H1 (cell line): ENCODE data around the gene VAV2. TPM values are rescaled to one million over a fixed set of nuclear protein-coding genes. Genes with fewer than 3 reads are reported as not detected.

Experiments used
- CTCF ChIA-PET: fragments of 300-600 bp; sonication (Branson Sonifier 250); formaldehyde crosslinking; loops from one replicate; lab custom pipeline; 2021; ENCODE audit not compliant: partially characterized antibody; lab: Charles Lee
- POLR2A ChIA-PET: fragments of 300-600 bp; sonication (Branson Sonifier 250); formaldehyde crosslinking; loops from one replicate; lab custom pipeline; 2021; ENCODE audit warnings: inconsistent platforms; ENCODE audit not compliant: partially characterized antibody; lab: Charles Lee
- DNase-seq, 2 experiments: peaks; one replicate each; pipeline versions ENCODE4 v3.0.0 to v3.0.0-alpha.2; 2010 to 2022; ENCODE audit warnings: low spot score in 2 of 2, low read depth in 1 of 2, mixed read lengths in 1 of 2
- FAIRE-seq: peaks from 2 replicates; lab custom pipeline; 2011; peaks lifted over from hg19 to GRCh38; lab: Jason Lieb, UNC
- H2AFZ ChIP-seq: 2 replicates; pipeline ENCODE4 v1.8.1; 2012; ENCODE audit warnings: low read length, inconsistent platforms
- H2AK5ac ChIP-seq: 2 replicates; pipeline ENCODE4 v1.6.1; 2013; ENCODE audit warnings: low read depth, low read length
- H2BK120ac ChIP-seq: replicated peaks from 2 replicates; pipeline ENCODE3; 2013; ENCODE audit warnings: low read depth, low read length, inconsistent platforms
- H2BK12ac ChIP-seq: 2 replicates; pipeline ENCODE4 v1.6.1; 2013; ENCODE audit warnings: low read depth, low read length
- H2BK15ac ChIP-seq: 2 replicates; pipeline ENCODE4 v1.6.1; 2013; ENCODE audit warnings: low read length
- H2BK20ac ChIP-seq: 2 replicates; pipeline ENCODE4 v1.6.1; 2013; ENCODE audit warnings: low read length
- H2BK5ac ChIP-seq: 2 replicates; pipeline ENCODE4 v1.6.1; 2013; ENCODE audit warnings: low read depth, low read length
- H3K14ac ChIP-seq: 2 replicates; pipeline ENCODE4 v1.6.1; 2013; ENCODE audit warnings: inconsistent platforms; ENCODE audit not compliant: insufficient read length
- H3K18ac ChIP-seq: 2 replicates; pipeline ENCODE4 v1.6.1; 2013; ENCODE audit warnings: low read length; ENCODE audit errors: extremely low read depth
- H3K23ac ChIP-seq: 2 replicates; pipeline ENCODE4 v1.6.1; 2013; ENCODE audit warnings: inconsistent platforms; ENCODE audit not compliant: insufficient read length
- H3K23me2 ChIP-seq: 2 replicates; pipeline ENCODE4 v1.6.1; 2013; ENCODE audit warnings: low read depth, low read length
- H3K27ac ChIP-seq: 2 replicates; pipeline ENCODE4 v1.6.1; 2011; ENCODE audit warnings: low read depth, low read length, inconsistent platforms
- H3K27me3 ChIP-seq, 4 experiments: replicated peaks in 1 of 4; 1 replicate in 1 of 4; 2 replicates in 3 of 4; pipeline versions ENCODE4 v1.6.1 to v1.8.1; 2011 to 2013; ENCODE audit warnings: low read length in 3 of 4, mild to moderate bottlenecking in 3 of 4, inconsistent platforms in 2 of 4, mixed read lengths in 2 of 4, moderate library complexity in 1 of 4; ENCODE audit not compliant: control insufficient read depth in 3 of 4, insufficient read depth in 3 of 4; ENCODE audit errors: extremely low read depth in 1 of 4
- H3K36me3 ChIP-seq, 4 experiments: 2 replicates each; pipeline versions ENCODE4 v1.6.1 to v1.8.1; 2011 to 2013; ENCODE audit warnings: mild to moderate bottlenecking in 4 of 4, low read length in 3 of 4, moderate library complexity in 2 of 4, control low read depth in 1 of 4, inconsistent platforms in 1 of 4; ENCODE audit not compliant: insufficient read depth in 4 of 4, control insufficient read depth in 2 of 4
- H3K4ac ChIP-seq: replicated peaks from 2 replicates; pipeline ENCODE3; 2013; ENCODE audit warnings: low read length, low read depth, mixed read lengths, inconsistent platforms; ENCODE audit not compliant: insufficient read length
- H3K4me1 ChIP-seq, 4 experiments: replicated peaks in 1 of 4; 1 replicate in 1 of 4; 2 replicates in 3 of 4; pipeline versions ENCODE4 v1.6.1 to v1.8.1; 2011 to 2013; ENCODE audit warnings: low read length in 3 of 4, inconsistent platforms in 2 of 4, mixed read lengths in 1 of 4; ENCODE audit not compliant: insufficient read depth in 4 of 4, control insufficient read depth in 3 of 4
- H3K4me2 ChIP-seq, 2 experiments: 2 replicates each; pipeline versions ENCODE4 v1.6.1 to v1.8.1; 2011 to 2013; ENCODE audit warnings: low read depth in 2 of 2, low read length in 2 of 2, control low read depth in 1 of 2, inconsistent platforms in 1 of 2, mild to moderate bottlenecking in 1 of 2; ENCODE audit not compliant: insufficient read depth in 1 of 2
- H3K4me3 ChIP-seq, 4 experiments: fragments of 200-600, 300-600 bp in 1 of 4; sonication (generic), shearing (Covaris generic), sonication (Bioruptor Twin) in 1 of 4; 2 replicates each; pipeline versions ENCODE4 v1.5.1 to v1.8.1; 2011 to 2016; ENCODE audit warnings: low read length in 4 of 4, low read depth in 3 of 4, control low read depth in 2 of 4, inconsistent platforms in 2 of 4, mild to moderate bottlenecking in 2 of 4, mixed read lengths in 1 of 4, moderate library complexity in 1 of 4; ENCODE audit not compliant: insufficient read depth in 2 of 4; ENCODE audit errors: extremely low read depth in 1 of 4
- H3K56ac ChIP-seq: replicated peaks from 2 replicates; pipeline ENCODE3; 2013; ENCODE audit warnings: low read depth, mild to moderate bottlenecking, mixed read lengths, low read length, inconsistent platforms; ENCODE audit not compliant: insufficient read length
- H3K79me1 ChIP-seq: 2 replicates; pipeline ENCODE4 v1.6.1; 2013; ENCODE audit warnings: low read depth, low read length, control low read depth
- H3K79me2 ChIP-seq, 2 experiments: 2 replicates each; pipeline versions ENCODE4 v1.6.1 to v1.8.1; 2012 to 2013; ENCODE audit warnings: low read length in 2 of 2, mild to moderate bottlenecking in 2 of 2, inconsistent platforms in 1 of 2; ENCODE audit not compliant: insufficient read depth in 2 of 2, control insufficient read depth in 1 of 2
- H3K9ac ChIP-seq, 4 experiments: replicated peaks in 1 of 4; 1 replicate in 1 of 4; 2 replicates in 3 of 4; pipeline versions ENCODE4 v1.6.1 to v1.8.1; 2011 to 2013; ENCODE audit warnings: low read depth in 3 of 4, low read length in 3 of 4, control low read depth in 2 of 4, mild to moderate bottlenecking in 2 of 4, moderate library complexity in 2 of 4, inconsistent platforms in 1 of 4; ENCODE audit errors: extremely low read depth in 1 of 4
- H3K9me3 ChIP-seq, 2 experiments: 2 replicates each; pipeline versions ENCODE4 v1.6.1 to v1.8.1; 2012 to 2013; ENCODE audit warnings: mild to moderate bottlenecking in 2 of 2, moderate library complexity in 2 of 2, control low read depth in 1 of 2, inconsistent platforms in 1 of 2, low read depth in 1 of 2, low read length in 1 of 2, mixed read lengths in 1 of 2; ENCODE audit not compliant: insufficient read depth in 2 of 2
- H4K20me1 ChIP-seq, 2 experiments: replicated peaks in 1 of 2; 2 replicates each; pipeline versions ENCODE3 to v1.8.1; 2011 to 2013; ENCODE audit warnings: inconsistent platforms in 2 of 2, low read length in 2 of 2, mild to moderate bottlenecking in 1 of 2; ENCODE audit not compliant: insufficient read depth in 2 of 2, control insufficient read depth in 1 of 2
- H4K5ac ChIP-seq: 2 replicates; pipeline ENCODE4 v1.6.1; 2013; ENCODE audit warnings: low read length, low read depth, mixed read lengths, inconsistent platforms; ENCODE audit not compliant: insufficient read length
- H4K8ac ChIP-seq: 2 replicates; pipeline ENCODE4 v1.8.0; 2013; ENCODE audit warnings: mild to moderate bottlenecking, moderate library complexity, low read length, inconsistent platforms; ENCODE audit not compliant: insufficient read depth; ENCODE audit errors: extremely low read depth
- H4K91ac ChIP-seq: replicated peaks from 2 replicates; pipeline ENCODE3; 2013; ENCODE audit warnings: low read length, mixed read lengths, inconsistent platforms; ENCODE audit not compliant: insufficient read length
- NRF1 ChIP-seq: IDR thresholded peaks from 2 replicates; pipeline ENCODE4 v1.6.1; 2011; ENCODE audit warnings: mild to moderate bottlenecking, low read depth, low read length, improper control_type of control experiment
- SIN3A ChIP-seq, 2 experiments: IDR thresholded peaks in 1 of 2; conservative IDR thresholded peaks in 1 of 2; 2 replicates each; pipeline ENCODE4 v1.6.1; 2011 to 2012; ENCODE audit warnings: low read length in 2 of 2, improper control_type of control experiment in 1 of 2, low read depth in 1 of 2, mild to moderate bottlenecking in 1 of 2
- SIRT6 ChIP-seq: IDR thresholded peaks from one replicate; pipeline ENCODE4 v1.7.1; 2012; ENCODE audit warnings: low read length, inconsistent platforms
- TAF7 ChIP-seq: optimal IDR thresholded peaks from 2 replicates; pipeline ENCODE3; 2011; ENCODE audit warnings: low read depth, mild to moderate bottlenecking, inconsistent platforms, low read length, moderate library complexity, borderline replicate concordance
- WGBS, 2 experiments: shearing (Covaris generic) in 1 of 2; methylation state at CpG; one replicate each; pipeline versions ENCODE4 v1.1.6 to v1.1.7; 2013 to 2015; ENCODE audit warnings: low lambda C conversion rate in 2 of 2, mixed read lengths in 2 of 2, inconsistent platforms in 1 of 2, low coverage in 1 of 2, missing lambda C conversion rate in 1 of 2; ENCODE audit not compliant: insufficient replicate concordance in 2 of 2, insufficient coverage in 1 of 2, insufficient read length in 1 of 2; ENCODE audit errors: extremely low coverage in 1 of 2, missing lambda C conversion rate in 1 of 2; 5-methylcytosine and 5-hydroxymethylcytosine counted together
- polyA plus RNA-seq, 7 experiments: library from polyadenylated mRNA; depleted of rRNA in 3 of 7; stranded (reverse) in 5 of 7; unstranded in 2 of 7; fragments of >200 nt in 5 of 7; fragments of 200-250 nt in 2 of 7; gene quantifications; 1 replicate in 5 of 7; 2 replicates in 1 of 7; 4 replicates in 1 of 7; pipeline versions ENCODE4 v1.2.1 to v1.2.3, GENCODE V29; 2011 to 2013; ENCODE audit warnings: missing spikeins in 2 of 7, mixed read lengths in 2 of 7
- total RNA-seq: library from RNA; stranded (reverse); fragmentation: NEBNext Ultra II Directional; extraction: Animal tissue kit (Norgen Biotek cat#: 25700); gene quantifications from 2 replicates; pipeline ENCODE4 v1.2.1, GENCODE V29; 2021

The VAV2 gene
- total and polyA plus RNA-seq, 2 of the 8 experiments (the other 6 are each of a cell fraction or from before 2014, with no cell fraction given): 13.6 to 37.6 TPM

- Histone ChIP-seq H3K9me3 (no peaks in the 10 kb centered on the region; a peak in 1 of 4 replicates), H3K14ac (no peak overlapping the region), H3K23ac (no peak overlapping the region), H3K4me1 (no peaks in the 10 kb centered on the region; a peak in 1 of 7 replicates), H2AFZ (no peak overlapping the region), H3K9ac (no peak overlapping the region), H3K4me3 (no peak overlapping the region), H3K4me2 (no peak overlapping the region), H3K79me2 (no peaks in the 10 kb centered on the region), H4K5ac (no peak overlapping the region), H3K56ac (no peak overlapping the region), H2BK5ac (no peak overlapping the region), H4K20me1 (peaks cover 1 to 3% of the 10 kb centered on the region in 2 experiments), H4K8ac (no peak overlapping the region), H2BK12ac (no peak overlapping the region), H3K18ac (no peak overlapping the region), H3K79me1 (no peaks in the 10 kb centered on the region), H3K27me3 (no peaks in the 10 kb centered on the region; a peak in 1 of 7 replicates), H3K23me2 (no peaks in the 10 kb centered on the region; the same call in 1 of the 2 replicates), H3K27ac (no peak overlapping the region), H2AK5ac (no peak overlapping the region), H2BK120ac (no peak overlapping the region), H2BK15ac (no peak overlapping the region), H4K91ac (no peak overlapping the region), H3K4ac (no peak overlapping the region), H2BK20ac (no peak overlapping the region), H3K36me3 (no peaks in the 10 kb centered on the region; a peak in 1 of 8 replicates)
- DNase-seq (no peak), FAIRE-seq (no peak)
- CTCF ChIA-PET: interaction anchor here (0.7 to 2.1 kb wide), 2 partner anchors 232 to 266 kb away, joined by 3 to 7 read pairs; no protein-coding TSS in a partner anchor
- POLR2A ChIA-PET: no interaction called here
- TF ChIP-seq NRF1: no peak
- no peak for TF ChIP-seq SIRT6
- TF ChIP-seq TAF7: no peak
- TF ChIP-seq SIN3A (conservative IDR thresholded peaks at IDR 0.05 in 1 of 2, IDR thresholded peaks at IDR 0.05 in 1 of 2; ENCODE audit: low read depth in 1 of 2, low read length in 2 of 2): no peak
- WGBS, 2 experiments: 80% methylated on average over 11 of the region's 11 CpGs; no CpG with 5 or more reads in 1 of the 2 experiments
Measured at GRCh38 chr9:133761641-133762248, 230.4 kb downstream of the VAV2 start.
